HG03439 (cell line): ENCODE results near the gene LHFPL6.

Source experiments
- ATAC-seq: cut with Tn5 transposase; IDR thresholded peaks from one replicate; pipeline ENCODE4 v1.9.1; 2021; ENCODE audit warnings: mild to moderate bottlenecking, moderate library complexity; ENCODE audit not compliant: unreplicated experiment

LHFPL6 gene

GRCh38 chr13:39596176-39596575 lies 6.8 kb downstream of the LHFPL6 start:
- ATAC-seq = no peak

GRCh38 chr13:39590466-39591036 lies 12.4 kb downstream of the LHFPL6 start:
- ATAC-seq = no peak

- ATAC-seq = no peak
Measured at GRCh38 chr13:39588384-39588783, 14.6 kb downstream of the LHFPL6 start.

DNA sequence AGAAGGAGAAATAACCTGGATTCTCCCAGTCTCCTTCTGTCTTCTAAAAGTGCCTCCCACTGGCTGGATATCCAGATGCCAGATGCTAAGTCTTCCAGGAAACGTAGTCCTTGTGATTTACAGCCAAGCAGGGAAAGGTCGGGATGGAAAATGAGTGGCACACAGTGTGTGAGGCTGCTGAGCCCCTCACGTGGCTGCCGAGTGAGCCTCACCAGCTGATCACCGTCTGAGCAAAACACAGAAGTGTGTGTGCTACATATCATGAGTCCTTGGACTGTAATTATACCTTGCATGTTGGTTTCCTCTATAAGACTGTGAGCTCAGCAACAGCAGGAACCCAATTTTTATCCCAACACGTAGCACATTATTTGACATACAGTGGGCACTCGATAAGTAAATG lies 15.1 kb downstream of the LHFPL6 start:
- no peak for ATAC-seq

DNA sequence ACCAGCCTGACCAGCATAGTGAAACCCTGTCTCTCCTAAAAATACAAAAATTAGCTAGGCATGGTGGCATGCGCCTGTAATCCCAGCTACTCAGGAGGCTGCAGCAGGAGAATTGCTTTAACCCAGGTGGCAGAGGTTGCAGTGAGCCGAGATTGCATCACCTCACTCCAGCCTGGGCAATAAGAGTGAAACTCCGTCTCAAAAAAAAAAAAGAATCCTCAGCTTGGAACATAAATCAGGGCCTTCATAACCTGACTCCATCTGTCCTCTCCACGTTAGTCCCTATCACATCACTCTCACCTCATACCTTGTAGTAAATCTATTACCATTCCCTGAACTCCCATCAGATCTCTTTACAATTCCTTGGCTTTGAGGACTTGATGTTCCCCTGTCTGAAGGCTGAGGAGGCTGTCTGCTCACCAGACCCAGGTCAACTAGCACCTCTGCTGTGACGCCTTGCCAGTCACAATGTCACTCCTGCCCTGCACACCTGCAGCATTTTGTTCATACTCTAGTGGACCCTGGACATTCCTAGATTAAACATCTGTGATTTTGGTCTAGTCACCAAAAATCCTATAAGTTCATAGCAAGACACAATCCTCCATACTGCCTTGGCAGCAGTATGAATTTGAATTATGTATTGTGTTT lies 15.9 kb downstream of the LHFPL6 start:
- ATAC-seq = no peak

DNA sequence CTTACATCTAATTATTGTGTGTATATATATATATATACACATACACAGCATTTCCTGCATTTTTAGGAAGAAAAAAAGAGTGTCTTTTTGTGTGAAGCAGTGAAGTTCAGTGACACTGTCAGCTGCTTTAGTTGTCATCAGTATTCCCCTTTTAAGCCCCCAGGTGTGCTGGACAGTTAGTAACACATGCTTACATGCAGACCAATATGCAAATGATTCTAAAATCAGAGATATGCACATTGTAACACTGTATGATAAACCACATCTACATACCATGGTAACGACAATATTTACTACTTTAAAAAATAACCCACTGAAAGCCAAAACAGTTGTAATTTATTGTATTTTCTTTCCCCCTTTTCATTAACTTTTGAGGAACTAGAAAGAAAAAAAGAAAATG lies 16.8 kb downstream of the LHFPL6 start:
- no peak for ATAC-seq

- no peak for ATAC-seq
Measured at GRCh38 chr13:39585219-39585618, 17.8 kb downstream of the LHFPL6 start.

- no peak for ATAC-seq
Measured at GRCh38 chr13:39580881-39581575, 22.0 kb downstream of the LHFPL6 start.

DNA sequence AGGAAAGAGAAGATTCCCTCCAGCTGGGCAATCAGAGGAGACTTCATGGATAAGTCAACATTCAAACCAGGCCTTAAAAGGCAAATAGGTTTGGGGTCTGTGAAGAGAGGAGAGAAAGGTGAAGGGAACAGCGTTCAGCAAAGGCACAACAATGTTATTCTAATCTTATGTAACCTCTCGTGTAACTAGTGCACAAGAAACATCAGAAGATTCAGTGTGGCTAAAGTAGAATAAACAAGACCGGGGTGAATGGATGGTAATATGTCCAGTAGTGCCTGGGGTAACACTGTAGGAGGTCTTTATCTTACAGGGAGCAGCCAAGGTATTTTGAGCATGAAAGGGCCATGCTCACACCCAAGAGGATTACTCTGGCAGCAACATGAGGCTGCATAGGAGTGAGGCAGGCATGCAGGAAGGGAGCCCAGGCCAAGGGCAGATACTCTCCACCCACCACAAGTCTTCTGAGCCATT lies 24.1 kb downstream of the LHFPL6 start:
- no peak for ATAC-seq

- no peak for ATAC-seq
Measured at GRCh38 chr13:39577838-39578491, 25.0 kb downstream of the LHFPL6 start.

GRCh38 chr13:39577203-39577602 lies 25.8 kb downstream of the LHFPL6 start:
- no peak for ATAC-seq

DNA sequence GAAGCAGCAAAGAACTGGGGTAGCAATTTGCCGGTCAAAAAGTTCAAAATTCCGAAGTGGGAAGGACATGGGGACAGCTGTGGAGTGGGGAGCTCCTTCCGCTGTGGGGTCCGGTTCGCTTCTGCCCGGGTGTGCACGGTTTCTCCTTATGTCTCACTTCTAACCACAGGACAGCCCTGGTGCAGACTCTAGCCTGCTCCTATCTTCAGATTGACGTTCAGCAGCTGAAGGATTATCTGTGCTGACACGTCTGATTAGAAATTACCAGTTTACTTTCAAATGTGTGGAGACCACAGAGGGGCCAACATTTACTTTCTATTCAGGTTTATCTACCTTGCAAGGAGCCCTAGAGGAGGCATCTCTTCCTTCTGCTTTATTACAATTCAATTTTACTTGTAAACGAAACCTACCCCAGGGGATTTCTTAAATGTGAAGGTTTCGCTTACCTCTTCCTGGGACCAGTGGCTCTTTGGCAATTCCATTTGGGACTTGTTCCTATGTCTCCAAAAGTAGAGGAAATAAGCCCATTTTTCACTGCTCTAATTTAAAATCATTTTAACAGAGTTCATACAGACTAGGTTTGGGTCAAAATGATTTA lies 27.3 kb downstream of the LHFPL6 start:
- peak; percentile 53 for ATAC-seq

- no peak for ATAC-seq
Measured at GRCh38 chr13:39571502-39572092, 31.4 kb downstream of the LHFPL6 start.

GRCh38 chr13:39567569-39567968 lies 35.4 kb downstream of the LHFPL6 start:
- no peak for ATAC-seq

GRCh38 chr13:39566216-39566869 lies 36.6 kb downstream of the LHFPL6 start:
- no peak for ATAC-seq

- ATAC-seq = no peak
Measured at GRCh38 chr13:39565036-39565949, 37.7 kb downstream of the LHFPL6 start.

DNA sequence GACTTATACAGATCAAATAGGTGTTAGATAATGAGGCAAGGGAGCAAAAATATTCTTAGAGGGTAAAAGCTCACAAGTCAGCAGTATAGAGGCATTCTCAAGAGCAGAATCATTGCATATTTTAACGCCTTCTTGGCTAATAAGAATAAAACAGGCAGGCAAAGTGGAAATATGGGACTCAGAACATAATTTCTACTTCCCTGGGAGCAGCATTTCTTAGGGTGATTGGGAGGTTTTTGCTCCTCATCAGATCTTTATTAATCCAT lies 39.6 kb downstream of the LHFPL6 start:
- ATAC-seq = no peak

DNA sequence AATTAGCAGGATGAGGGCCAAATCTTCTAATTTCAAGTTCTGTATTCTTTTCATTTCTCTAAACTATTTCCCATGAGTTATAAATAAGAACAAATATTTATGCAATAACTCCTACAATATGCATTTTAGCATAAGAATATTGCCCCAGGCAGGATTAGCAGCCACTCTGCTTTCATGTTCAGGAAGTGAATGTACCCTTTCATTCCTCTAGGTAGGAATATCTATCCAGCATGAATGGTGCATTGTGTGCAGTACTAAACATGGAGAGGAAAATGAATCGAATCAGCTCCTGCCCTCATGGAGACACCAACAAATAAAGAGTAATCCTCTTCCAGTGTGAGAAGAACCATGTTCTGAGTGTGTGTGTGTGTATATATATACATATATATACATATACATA lies 41.0 kb downstream of the LHFPL6 start:
- no peak for ATAC-seq

DNA sequence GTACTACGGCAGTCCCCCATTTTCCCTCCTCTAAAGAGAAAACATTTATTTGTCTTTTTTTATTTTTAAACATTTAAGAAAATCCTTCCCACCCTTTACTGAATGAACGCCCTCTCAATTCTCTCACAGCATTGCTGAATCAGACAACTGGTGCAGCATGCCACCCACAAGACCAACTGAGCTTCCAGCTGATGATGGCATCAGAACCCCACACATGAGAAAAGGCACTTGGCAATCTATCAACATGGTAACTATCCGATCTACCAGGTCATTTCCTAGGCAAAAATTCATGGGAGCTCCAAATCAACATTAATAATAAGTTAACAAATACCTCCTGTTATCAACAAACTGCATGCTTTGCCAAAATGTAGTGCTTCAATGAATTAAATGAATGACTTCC lies 43.1 kb downstream of the LHFPL6 start:
- ATAC-seq = no peak
